Caco-2 (cell line): ENCODE results near the gene PSMB9. TPM values are rescaled to one million over a fixed set of nuclear protein-coding genes. Genes with fewer than 3 reads are reported as not detected.

Experiments
- BruUV-seq: library from RNA; stranded (reverse); fragments of 400-500 nt; replicated peaks from 2 replicates; lab custom pipeline; 2021; lab: Mats Ljungman, UMichigan
- CTCF ChIA-PET: fragments of 300-600 bp; sonication (Branson Sonifier 250); formaldehyde crosslinking; loops from one replicate; lab custom pipeline; 2022; ENCODE audit warnings: antibody characterized with exemption; lab: Charles Lee
- POLR2A ChIA-PET: fragments of 300-600 bp; sonication (Branson Sonifier 250); formaldehyde crosslinking; loops from one replicate; lab custom pipeline; 2022; ENCODE audit warnings: antibody characterized with exemption; lab: Charles Lee
- DNase-seq, 2 experiments: peaks; one replicate each; pipeline versions ENCODE4 v3.0.0 to v3.0.0-alpha.2; 2020 to 2022
- H3K27me3 ChIP-seq: replicated peaks from 2 replicates; pipeline ENCODE4 v1.6.0; 2011; ENCODE audit warnings: low read length; ENCODE audit not compliant: control insufficient read depth, insufficient read depth
- H3K36me3 ChIP-seq: 2 replicates; pipeline ENCODE4 v1.5.1; 2011; ENCODE audit warnings: low read length; ENCODE audit not compliant: control insufficient read depth, insufficient read depth
- H3K4me1 ChIP-seq: fragments of 250-450 bp; sonication (Bioruptor Pico); 2 replicates; pipeline ENCODE4 v1.5.1; 2020; ENCODE audit warnings: mild to moderate bottlenecking
- H3K4me3 ChIP-seq: 2 replicates; pipeline ENCODE4 v1.5.1; 2011; ENCODE audit warnings: low read depth, mild to moderate bottlenecking, control low read depth, low read length
- H3K9me3 ChIP-seq: fragments of 250-450 bp; sonication (Bioruptor Pico); 2 replicates; pipeline ENCODE4 v1.5.1; 2020; ENCODE audit warnings: mild to moderate bottlenecking, moderate library complexity
- H3K27ac Mint-ChIP-seq: one replicate; pipeline ENCODE4 v1.8.0; 2022; ENCODE audit warnings: mixed read lengths; ENCODE audit not compliant: unreplicated experiment
- H3K27me3 Mint-ChIP-seq: one replicate; pipeline ENCODE4 v1.8.0; 2022; ENCODE audit warnings: mixed read lengths; ENCODE audit not compliant: insufficient read depth, unreplicated experiment
- H3K36me3 Mint-ChIP-seq: one replicate; pipeline ENCODE4 v1.8.0; 2022; ENCODE audit warnings: mild to moderate bottlenecking, mixed read lengths; ENCODE audit not compliant: insufficient read depth, unreplicated experiment
- H3K4me1 Mint-ChIP-seq: one replicate; pipeline ENCODE4 v1.8.0; 2022; ENCODE audit warnings: low read depth, mixed read lengths; ENCODE audit not compliant: unreplicated experiment
- H3K4me3 Mint-ChIP-seq: one replicate; pipeline ENCODE4 v1.8.0; 2022; ENCODE audit warnings: mild to moderate bottlenecking, moderate library complexity, mixed read lengths; ENCODE audit not compliant: unreplicated experiment
- H3K9me3 Mint-ChIP-seq: one replicate; pipeline ENCODE4 v1.8.0; 2022; ENCODE audit warnings: mixed read lengths; ENCODE audit not compliant: unreplicated experiment
- intact Hi-C: fragments of 100-400 bp; cut with micrococcal nuclease; formaldehyde crosslinking; loops from one replicate; pipeline ENCODE4 v1.10.0; 2022; ENCODE audit not compliant: unreplicated experiment
- total RNA-seq: library from RNA; stranded (reverse); gene quantifications from 2 replicates; pipeline ENCODE4 v1.2.3, GENCODE V29; 2022
- TF ChIP-seq, protein P1 (sequence below), 2 experiments: fragments of 200-600 bp in 1 of 2; IDR thresholded peaks; 1 replicate in 1 of 2; 2 replicates in 1 of 2; pipeline versions ENCODE4 v1.5.1 to v1.8.0; 2011 to 2022; ENCODE audit warnings: antibody characterized with exemption in 1 of 2, control low read depth in 1 of 2, inconsistent platforms in 1 of 2, low read depth in 1 of 2, low read length in 1 of 2, mild to moderate bottlenecking in 1 of 2, moderate library complexity in 1 of 2; ENCODE audit not compliant: insufficient read depth in 1 of 2, severe bottlenecking in 1 of 2, unreplicated experiment in 1 of 2

Gene PSMB9
- total RNA-seq, 1 experiment from 2014 or later = 1.3 TPM

DNA sequence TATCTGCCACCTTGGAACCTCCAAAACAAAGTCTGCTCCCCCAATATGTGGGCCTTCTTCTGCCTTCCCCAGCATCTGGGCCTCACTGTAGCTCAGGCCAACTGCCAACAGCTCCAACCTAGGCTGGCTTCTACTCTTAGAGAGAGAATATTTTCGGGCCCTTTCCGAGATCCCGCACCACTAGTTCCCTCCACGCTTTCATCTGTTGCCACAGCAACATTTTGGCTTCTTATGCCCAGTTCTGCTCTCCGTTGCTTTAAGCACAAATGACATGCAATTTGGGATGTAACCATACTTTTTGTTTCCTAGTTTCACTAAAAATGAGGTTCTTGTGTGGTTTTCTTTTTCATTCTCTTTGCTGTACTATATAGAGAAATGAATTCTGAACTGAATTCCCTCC, 33.6 kb downstream of the PSMB9 start:
- Histone ChIP-seq H3K9me3 (no peaks in the 10 kb centered on the region), H3K4me1 (no peaks in the 10 kb centered on the region), H3K36me3 (no peaks in the 10 kb centered on the region), H3K4me3 (no peak overlapping the region), H3K27me3 (no peaks in the 10 kb centered on the region)
- Mint-ChIP-seq H3K36me3 (no peaks in the 10 kb centered on the region), H3K4me1 (no peaks in the 10 kb centered on the region), H3K4me3 (no peak overlapping the region), H3K27ac (no peak overlapping the region), H3K9me3 (no peaks in the 10 kb centered on the region), H3K27me3 (peaks cover 7% of the 10 kb centered on the region)
- BruUV-seq = no TSS peak
- CTCF ChIA-PET = no interaction called here
- intact Hi-C loops = no loop called here
- POLR2A ChIA-PET = no interaction called here
- DNase-seq = no peak
- TF ChIP-seq, protein P1, sequence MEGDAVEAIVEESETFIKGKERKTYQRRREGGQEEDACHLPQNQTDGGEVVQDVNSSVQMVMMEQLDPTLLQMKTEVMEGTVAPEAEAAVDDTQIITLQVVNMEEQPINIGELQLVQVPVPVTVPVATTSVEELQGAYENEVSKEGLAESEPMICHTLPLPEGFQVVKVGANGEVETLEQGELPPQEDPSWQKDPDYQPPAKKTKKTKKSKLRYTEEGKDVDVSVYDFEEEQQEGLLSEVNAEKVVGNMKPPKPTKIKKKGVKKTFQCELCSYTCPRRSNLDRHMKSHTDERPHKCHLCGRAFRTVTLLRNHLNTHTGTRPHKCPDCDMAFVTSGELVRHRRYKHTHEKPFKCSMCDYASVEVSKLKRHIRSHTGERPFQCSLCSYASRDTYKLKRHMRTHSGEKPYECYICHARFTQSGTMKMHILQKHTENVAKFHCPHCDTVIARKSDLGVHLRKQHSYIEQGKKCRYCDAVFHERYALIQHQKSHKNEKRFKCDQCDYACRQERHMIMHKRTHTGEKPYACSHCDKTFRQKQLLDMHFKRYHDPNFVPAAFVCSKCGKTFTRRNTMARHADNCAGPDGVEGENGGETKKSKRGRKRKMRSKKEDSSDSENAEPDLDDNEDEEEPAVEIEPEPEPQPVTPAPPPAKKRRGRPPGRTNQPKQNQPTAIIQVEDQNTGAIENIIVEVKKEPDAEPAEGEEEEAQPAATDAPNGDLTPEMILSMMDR (IDR thresholded peaks at IDR 0.05; ENCODE audit: insufficient read depth in 1 of 2, low read depth in 1 of 2, low read length in 1 of 2, severe bottlenecking in 1 of 2, unreplicated experiment in 1 of 2) = no peak

DNA sequence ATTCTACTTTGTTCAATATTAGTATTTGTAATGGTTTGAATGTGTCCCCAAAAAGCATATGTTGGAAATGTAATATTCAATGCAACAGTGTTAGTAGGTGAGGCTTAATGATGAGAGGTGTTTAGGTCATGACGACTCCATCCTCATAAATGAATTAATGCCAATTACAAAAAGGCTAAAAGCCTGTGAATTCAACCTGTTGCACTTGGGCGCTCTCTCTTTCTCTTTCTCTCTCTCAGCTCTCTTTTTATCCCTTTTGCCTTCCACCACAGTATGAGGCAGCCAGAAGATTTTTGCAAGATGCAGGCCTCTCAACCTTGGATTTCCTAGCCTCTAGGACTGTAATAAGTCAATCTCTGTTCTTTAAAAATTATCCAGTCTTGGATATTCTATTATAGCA, 34.6 kb downstream of the PSMB9 start:
- intact Hi-C loops = no loop called here
- BruUV-seq = no TSS peak
- H3K27me3 Mint-ChIP-seq = peaks cover 7% of the 10 kb centered on the region

DNA sequence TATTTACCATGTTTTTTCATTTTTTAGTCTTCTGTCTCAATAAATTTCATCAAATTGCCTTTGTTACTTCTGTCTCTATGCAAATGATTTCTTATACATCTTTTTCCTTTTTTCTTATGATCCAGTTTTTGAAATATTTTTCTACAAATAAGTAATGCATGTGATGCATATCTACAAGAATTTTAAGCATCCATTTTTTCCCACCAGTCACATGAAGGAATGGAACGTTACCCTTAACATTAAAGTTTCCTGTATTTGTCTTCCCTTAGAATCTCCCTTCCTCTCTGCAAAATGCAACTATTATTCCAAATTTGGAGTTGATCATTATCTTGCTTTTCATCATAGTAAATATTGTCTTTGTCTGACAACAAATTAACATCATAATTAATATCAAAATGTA, 35.5 kb downstream of the PSMB9 start:
- H3K4me3 Mint-ChIP-seq = no peak overlapping the region
- Histone ChIP-seq H3K4me1 (no peaks in the 10 kb centered on the region), H3K27me3 (no peaks in the 10 kb centered on the region), H3K4me3 (no peak overlapping the region), H3K36me3 (no peaks in the 10 kb centered on the region), H3K9me3 (no peaks in the 10 kb centered on the region)
- TF ChIP-seq, protein P1 (IDR thresholded peaks at IDR 0.05; ENCODE audit: insufficient read depth in 1 of 2, low read depth in 1 of 2, low read length in 1 of 2, severe bottlenecking in 1 of 2, unreplicated experiment in 1 of 2) = no peak
- intact Hi-C loops = no loop called here
- POLR2A ChIA-PET = no interaction called here
- H3K9me3 Mint-ChIP-seq = no peaks in the 10 kb centered on the region
- no peak overlapping the region for H3K27ac Mint-ChIP-seq
- H3K36me3 Mint-ChIP-seq = peaks cover 7% of the 10 kb centered on the region
- no peaks in the 10 kb centered on the region for H3K4me1 Mint-ChIP-seq
- H3K27me3 Mint-ChIP-seq = peaks cover 7% of the 10 kb centered on the region
- no TSS peak for BruUV-seq
- no peak for DNase-seq
- CTCF ChIA-PET = no interaction called here

More for the DNA sequence above, 34.6 kb downstream of the PSMB9 start:
- no peaks in the 10 kb centered on the region for H3K36me3 Mint-ChIP-seq
- no peaks in the 10 kb centered on the region for H3K4me1 Mint-ChIP-seq
- H3K4me3 ChIP-seq = no peak overlapping the region
- TF ChIP-seq, protein P1 (IDR thresholded peaks at IDR 0.05; ENCODE audit: insufficient read depth in 1 of 2, low read depth in 1 of 2, low read length in 1 of 2, severe bottlenecking in 1 of 2, unreplicated experiment in 1 of 2) = no peak
- H3K9me3 ChIP-seq = no peaks in the 10 kb centered on the region
- H3K27ac Mint-ChIP-seq = no peak overlapping the region
- CTCF ChIA-PET = no interaction called here
- H3K36me3 ChIP-seq = no peaks in the 10 kb centered on the region
- DNase-seq = no peak
- no peak overlapping the region for H3K4me3 Mint-ChIP-seq
- no peaks in the 10 kb centered on the region for H3K4me1 ChIP-seq
- POLR2A ChIA-PET = no interaction called here
- H3K9me3 Mint-ChIP-seq = no peaks in the 10 kb centered on the region
- no peaks in the 10 kb centered on the region for H3K27me3 ChIP-seq
